HUDEP-2 (cell line): ENCODE results near the gene HGS.
A peak's percentile ranks its signal among the peaks of the same experiment; 100 is the strongest.

Experiments used
- DNase-seq, 76 experiments: peaks; one replicate each; lab custom pipeline; 2025; ENCODE audit not compliant: unreplicated experiment in 76 of 76; lab: John Stamatoyannopoulos, UW

Gene HGS

GRCh38 chr17:81655378-81656117, 28.3 kb upstream of the HGS start:
- no peak for DNase-seq

GRCh38 chr17:81656118-81656743, 27.6 kb upstream of the HGS start, which contains the start of gene PDE6G:
TSS of gene PDE6G (minus strand) at chr17:81656542. CDS start at chr17:81653305, 3,237 bp downstream.
- DNase-seq = peak in 44 of 76 experiments; percentile 12 to 73 (median 42)

DNA sequence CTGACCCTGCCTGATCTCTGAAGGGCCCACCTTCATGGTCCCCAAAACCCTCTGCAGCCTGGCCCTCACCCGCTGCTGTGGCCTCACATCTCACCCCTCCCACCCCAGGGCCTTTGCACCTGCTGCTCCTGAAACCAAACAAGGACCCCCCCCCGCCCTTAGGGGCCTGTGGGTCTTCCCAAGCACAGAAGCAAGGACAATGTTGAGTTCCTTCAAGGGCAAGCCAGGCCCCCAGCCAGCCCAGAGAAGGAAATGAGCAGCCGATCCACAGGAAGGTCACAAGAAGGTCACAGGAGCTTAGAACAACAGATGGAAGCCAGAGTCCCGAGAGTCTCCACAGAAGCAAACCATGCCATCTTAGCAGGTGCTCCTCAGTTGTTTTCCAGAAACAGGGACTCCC, 27.0 kb upstream of the HGS start:
- DNase-seq = no peak

- no peak for DNase-seq
Observed at GRCh38 chr17:81659038-81659437, 24.8 kb upstream of the HGS start.

- no peak for DNase-seq
Observed at GRCh38 chr17:81660441-81660840, 23.4 kb upstream of the HGS start.

DNA sequence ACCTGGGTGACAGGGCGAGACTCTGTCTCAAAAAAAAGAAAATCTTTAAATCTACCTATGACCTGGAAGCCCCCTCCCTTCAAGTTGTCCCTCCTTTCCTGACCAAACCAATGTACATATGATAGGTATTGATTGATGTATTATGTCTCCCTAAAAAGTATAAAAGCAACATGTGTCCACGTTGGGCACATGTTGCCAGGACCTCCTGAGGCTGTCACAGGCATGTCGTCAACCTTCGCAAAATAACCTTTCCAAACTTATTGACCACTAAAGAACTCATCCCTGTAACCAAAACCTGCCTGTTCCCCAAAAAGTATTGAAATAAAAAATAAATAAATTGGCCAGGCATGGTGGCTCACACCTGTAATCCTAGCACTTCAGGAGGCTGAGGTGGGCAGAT, 21.8 kb upstream of the HGS start:
- DNase-seq = no peak

DNA sequence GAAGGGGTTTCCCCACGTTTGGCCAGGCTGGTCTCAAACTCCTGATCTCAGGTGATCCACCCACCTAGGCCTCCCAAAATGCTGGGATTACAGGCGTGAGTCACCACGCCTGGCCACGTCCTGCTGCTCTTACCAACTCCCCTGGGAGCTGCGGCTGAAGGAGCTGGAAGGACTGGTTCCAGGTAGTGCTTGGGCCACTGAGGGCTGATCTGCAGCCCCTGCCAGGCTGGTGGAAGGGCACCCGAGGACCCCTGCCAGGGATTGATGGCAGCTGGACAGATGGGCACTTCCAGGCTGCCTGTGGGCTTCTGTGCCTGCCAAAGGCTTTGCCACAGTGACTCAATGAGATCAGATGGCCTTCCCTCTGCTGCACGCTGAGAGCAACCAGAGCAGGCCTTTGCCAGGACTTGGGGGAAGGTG, 19.8 kb upstream of the HGS start:
- DNase-seq = no peak

DNA sequence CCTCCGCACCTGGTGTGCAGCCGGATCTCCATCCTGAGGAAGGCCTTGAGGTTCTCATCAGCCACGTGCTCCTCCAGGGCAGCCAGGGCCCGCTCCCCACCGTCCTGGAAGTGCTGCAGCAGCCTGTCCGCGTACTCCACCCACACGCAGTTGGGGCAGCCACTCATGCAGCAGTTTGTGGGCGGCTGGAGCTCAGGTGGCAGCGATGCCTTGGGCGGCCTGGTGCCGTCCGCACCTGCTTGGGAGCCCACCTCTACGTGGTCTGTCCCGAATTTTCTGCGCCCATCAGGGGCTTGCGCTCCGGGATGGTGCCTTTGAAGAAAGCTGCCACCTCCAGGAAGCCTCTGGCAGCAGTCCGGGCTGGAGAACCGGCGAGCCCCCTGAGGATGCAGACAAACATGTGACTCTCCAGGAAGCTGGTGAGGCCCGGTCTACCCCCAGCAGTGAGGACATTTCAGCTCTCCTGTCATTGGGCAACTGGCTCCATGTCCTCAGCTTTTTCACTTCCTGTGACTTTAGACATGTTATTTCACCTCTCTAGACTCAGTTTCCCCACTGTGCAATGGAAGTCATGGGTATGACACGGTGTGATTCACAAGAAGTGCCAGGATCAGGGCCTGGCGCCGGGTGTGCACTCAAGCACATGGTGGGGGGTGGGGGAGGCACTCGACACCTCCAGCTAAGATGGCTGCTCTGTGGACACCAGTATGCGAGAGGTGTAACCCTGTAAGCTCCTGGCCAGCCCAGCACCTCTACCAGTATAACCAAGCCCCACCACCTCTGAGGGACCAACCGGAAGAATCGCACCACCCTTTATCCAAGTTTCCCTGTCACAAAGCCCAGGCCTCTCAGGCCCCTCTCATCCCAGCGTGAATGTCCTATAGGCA, 18.4 kb upstream of the HGS start:
- DNase-seq = peak in 60 of 76 experiments; percentile 17 to 68 (median 48)

DNA sequence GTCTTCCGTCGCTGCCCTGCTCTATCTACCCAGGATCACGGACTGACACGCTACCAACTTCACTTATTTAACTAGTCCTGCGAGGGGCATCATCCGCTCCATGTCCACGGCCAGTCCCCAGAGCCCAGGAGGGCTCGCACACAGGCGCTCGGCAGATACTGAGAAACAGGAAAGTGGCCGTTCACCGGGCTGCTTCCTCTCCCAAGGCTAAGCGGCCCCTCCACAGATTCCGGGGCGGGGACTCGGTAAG, 17.8 kb upstream of the HGS start:
- peak in 2 of 76 experiments; percentile 34 to 39 for DNase-seq

DNA sequence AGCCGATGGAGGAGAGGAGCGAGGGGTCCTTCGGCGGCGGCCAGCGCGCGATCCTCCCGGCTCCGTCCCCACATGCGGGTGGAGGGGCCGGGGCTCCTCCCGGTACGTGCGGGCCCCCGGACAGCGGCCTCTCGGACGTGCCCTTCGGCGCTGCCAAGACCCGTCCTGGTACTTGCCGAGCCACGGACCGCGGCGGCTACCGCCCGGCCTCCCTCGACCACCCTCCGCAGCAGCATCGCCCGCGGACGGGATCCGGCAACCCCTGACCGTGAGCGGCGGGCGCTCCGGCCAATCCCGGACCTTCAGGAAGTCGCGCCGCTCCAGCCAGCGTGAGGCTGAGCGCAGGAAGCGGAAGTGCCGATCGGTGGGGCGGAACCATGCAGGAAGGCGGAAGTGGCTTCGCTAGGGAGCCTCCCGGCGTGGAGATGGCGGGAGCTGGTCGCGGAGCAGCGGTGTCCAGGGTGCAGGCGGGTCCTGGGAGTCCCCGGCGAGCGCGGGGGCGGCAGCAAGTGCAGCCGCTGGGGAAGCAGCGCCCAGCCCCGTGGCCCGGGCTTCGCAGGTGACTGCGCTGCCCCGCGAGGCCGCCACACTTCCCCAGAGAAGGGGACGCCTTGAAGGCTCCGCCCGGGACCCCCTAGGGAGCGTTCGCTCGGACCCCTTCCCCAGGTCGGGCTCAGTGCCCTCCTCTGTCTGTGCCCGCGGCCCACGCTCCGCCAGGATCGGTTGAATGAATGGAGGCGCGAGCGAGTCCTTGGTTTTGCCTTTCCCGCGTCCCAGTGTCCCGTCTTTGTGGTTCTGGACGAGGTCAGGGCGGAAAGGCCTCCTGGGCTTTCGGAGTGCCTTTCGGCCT, 17.2 kb upstream of the HGS start, which contains the start of the genes CCDC137 and OXLD1:
CCDC137 (plus strand) TSS at position 396 of the 850 bp plus-strand sequence; CDS start at position 426, 30 bp downstream.
OXLD1 (minus strand) TSS at position 264 of the 850 bp plus-strand sequence; CDS start at position 236, 28 bp downstream.
- peak; percentile 39 to 97 (median 91) for DNase-seq

DNA sequence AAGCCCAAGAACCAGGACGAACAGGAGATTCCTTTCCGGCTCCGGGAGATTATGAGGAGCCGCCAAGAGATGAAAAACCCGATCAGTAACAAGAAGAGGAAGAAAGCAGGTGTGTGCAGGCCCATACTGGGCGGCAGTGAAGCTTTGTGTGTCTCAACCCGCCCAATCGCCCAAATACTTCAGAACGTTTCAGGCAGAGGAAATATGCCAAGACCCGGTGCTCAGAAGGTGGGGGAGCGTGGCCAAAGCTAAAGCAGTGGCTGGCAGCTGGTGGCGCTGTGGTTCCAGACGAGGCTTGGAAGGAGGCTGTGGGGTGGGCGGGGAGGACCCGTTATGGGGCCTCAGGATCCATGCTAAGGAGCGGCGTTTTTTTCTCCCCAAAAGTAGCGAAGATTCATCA, 16.1 kb upstream of the HGS start:
- DNase-seq = peak in 30 of 76 experiments; percentile 1 to 53 (median 20)

DNA sequence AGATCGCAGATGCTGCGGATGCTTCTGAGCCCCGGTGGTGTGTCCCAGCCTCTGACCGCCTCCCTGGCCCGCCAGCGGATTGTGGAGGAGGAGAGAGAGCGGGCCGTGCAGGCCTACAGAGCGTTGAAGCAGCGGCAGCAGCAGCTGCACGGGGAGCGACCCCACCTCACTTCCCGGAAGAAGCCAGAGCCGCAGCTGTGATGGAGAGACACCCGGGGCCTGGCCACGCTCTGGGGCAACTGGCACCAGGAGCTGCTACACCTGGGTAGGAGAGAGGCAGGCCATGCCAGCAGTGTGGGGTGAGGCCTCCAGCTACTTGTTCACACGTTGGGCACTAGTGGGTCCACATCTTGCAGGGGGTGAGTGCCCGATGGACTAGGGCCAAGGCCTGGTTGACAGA, 11.3 kb upstream of the HGS start:
- DNase-seq = no peak

DNA sequence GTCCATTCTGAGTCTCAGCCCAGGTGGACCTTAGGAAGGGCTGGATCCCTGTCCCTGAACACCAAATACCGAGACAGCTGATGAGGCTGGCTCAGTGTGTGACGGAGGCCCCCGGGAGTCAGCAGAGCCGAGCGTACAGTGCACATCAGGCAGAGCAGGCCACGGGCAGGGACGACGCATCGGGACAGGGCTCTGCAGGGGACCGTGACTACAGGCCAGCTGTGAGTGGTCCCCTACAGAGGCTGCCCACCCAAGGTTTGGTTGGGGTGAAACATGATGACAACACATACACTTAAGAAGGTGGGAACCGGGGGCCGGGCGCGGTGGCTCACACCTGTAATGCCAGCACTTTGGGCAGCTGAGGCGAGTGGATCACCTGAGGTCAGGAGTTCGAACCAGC, 10.9 kb upstream of the HGS start:
- no peak for DNase-seq

GRCh38 chr17:81673561-81674258, 10.1 kb upstream of the HGS start:
- no peak for DNase-seq

DNA sequence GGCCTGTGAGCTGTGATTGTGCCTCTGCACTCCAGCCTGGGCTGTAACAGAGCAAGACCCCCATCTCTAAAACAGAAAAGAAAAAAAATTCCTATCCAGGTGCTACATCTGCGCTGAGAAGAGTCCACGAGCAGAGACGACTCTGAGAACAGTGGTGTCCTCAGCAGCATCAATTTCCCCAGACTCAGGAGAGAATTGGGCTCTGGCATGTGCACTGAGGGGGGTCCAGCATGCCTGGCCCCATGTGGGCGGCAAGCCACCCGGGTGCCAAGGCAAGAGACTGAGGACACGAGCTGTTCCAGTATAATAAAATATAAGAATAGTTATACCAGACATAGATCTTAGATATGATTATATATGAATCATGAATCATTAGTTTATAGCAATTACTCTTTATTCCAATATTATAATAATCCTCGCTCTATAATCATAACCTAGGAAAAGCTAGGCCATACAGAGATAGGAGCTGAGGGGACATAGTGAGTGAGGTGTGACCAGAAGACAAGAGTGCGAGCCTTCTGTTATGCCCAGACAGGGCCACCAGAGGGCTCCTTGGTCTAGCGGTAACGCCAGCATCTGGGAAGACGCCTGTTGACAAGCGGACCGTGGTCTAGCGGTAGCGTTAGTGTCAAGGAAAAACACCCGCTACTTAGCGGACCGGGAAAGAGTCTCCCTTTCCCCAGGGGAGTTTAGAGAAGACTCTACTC, 8.1 kb upstream of the HGS start:
- DNase-seq = peak in 27 of 76 experiments; percentile 8 to 53 (median 32)

DNA sequence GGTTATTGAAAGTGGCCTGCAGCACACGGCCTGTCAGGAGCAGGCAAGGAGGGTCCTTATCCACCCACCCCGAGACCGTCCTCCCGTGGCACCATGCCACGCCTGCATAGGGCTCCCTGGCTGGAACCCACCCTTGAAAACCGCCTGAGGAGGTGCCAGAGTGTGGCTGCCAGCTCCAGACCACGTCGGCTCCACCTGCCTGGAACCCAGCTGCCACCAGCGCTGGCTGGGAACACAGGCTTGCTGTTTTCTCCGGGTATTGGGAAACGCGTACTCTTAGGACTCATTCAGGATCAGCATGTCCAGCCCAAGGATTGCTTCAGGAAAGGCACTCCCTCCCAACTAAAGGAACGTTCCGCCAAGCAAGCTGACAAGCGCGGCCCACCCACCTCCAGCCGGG, 6.9 kb upstream of the HGS start:
- DNase-seq = no peak

- no peak for DNase-seq
Observed at GRCh38 chr17:81680150-81680549, 3.7 kb upstream of the HGS start.

- peak in 1 of 76 experiments; percentile 3 for DNase-seq
Observed at GRCh38 chr17:81681672-81682071, 2.1 kb upstream of the HGS start.

DNA sequence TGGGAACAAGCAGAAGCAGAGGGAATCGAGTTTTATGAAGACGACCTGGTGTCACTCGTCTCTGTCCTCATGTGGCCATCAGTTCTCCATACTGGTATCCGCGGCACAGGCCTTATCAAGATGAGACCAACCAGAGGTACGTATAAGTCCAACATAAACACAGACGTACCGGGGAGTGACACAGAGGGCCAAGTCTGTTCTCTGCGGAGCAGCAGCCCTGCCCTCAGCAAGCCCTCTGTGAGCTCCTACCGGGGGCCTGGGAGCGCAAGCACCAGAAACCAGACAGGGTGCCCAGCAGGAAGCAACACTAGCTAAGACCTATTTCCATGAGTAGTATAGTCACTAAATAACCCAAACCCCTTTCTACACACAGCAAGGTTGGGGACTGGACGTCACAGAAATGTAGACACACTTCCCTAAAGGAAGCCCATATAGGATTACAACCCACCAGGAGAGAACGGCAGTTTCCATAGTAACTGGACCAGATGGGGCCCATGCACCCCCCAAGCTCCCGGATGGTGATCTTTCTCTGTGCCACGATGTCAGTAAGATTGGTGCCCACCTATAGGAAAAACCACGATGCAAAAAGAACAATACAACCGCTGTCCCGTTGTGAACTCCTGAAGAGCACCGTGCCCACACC, 1.1 kb upstream of the HGS start:
- no peak for DNase-seq
